Aorta (tissue), 5 donors: ENCODE data around the gene NUP42. TPM values are rescaled to one million over a fixed set of nuclear protein-coding genes. Genes with fewer than 3 reads are reported as not detected.
"Not testable (repeated sequence)": the region's sequence is repeated elsewhere in the genome, so short reads cannot be mapped to it uniquely, and the experiment has no call there.

Source experiments
- ATAC-seq: fragments of 200-7000 bp; cut with Tn5 transposase; one replicate; pipeline ENCODE4 v1.9.1; 2022; ENCODE audit warnings: moderate library complexity; ENCODE audit not compliant: low FRiP score
- DNase-seq, 2 donors: peaks; one replicate each; pipeline ENCODE4 v3.0.0-alpha.2; 2020
- H3K27ac ChIP-seq, 2 donors: one replicate each; pipeline ENCODE4 v1.5.1; 2013; ENCODE audit warnings: low read length in 2 of 2, mild to moderate bottlenecking in 2 of 2, moderate library complexity in 2 of 2, control low read depth in 1 of 2, inconsistent platforms in 1 of 2, low read depth in 1 of 2
- H3K27me3 ChIP-seq, 2 donors: one replicate each; pipeline ENCODE4 v1.6.1; 2013; ENCODE audit warnings: control low read depth in 1 of 2, low read length in 1 of 2, mild to moderate bottlenecking in 1 of 2, moderate library complexity in 1 of 2; ENCODE audit not compliant: insufficient read depth in 2 of 2, control insufficient read depth in 1 of 2
- H3K36me3 ChIP-seq, 2 donors: one replicate each; pipeline ENCODE4 v1.6.1; 2013; ENCODE audit warnings: control low read depth in 1 of 2, low read length in 1 of 2, mild to moderate bottlenecking in 1 of 2; ENCODE audit not compliant: insufficient read depth in 2 of 2, control insufficient read depth in 1 of 2
- H3K4me1 ChIP-seq, 2 donors: one replicate each; pipeline ENCODE4 v1.6.1; 2013; ENCODE audit warnings: low read length in 2 of 2, control low read depth in 1 of 2, mild to moderate bottlenecking in 1 of 2, moderate library complexity in 1 of 2; ENCODE audit not compliant: insufficient read depth in 2 of 2, control insufficient read depth in 1 of 2
- H3K4me3 ChIP-seq, 2 donors: one replicate each; pipeline ENCODE4 v1.5.1; 2013; ENCODE audit warnings: low read length in 2 of 2, control low read depth in 1 of 2, mild to moderate bottlenecking in 1 of 2
- H3K9me3 ChIP-seq: one replicate; pipeline ENCODE4 v1.6.1; 2013; ENCODE audit warnings: mild to moderate bottlenecking, low read length; ENCODE audit not compliant: control insufficient read depth
- WGBS, 2 donors: extraction: QIAGEN DNeasy Blood & Tissue Kit; methylation state at CpG; one replicate each; pipeline ENCODE4 v1.1.7; 2013; 5-methylcytosine and 5-hydroxymethylcytosine counted together
- intact Hi-C, 2 donors: fragments of 100-400 bp; cut with DNase I; formaldehyde crosslinking; loops; one replicate each; pipeline versions ENCODE4 v1.14.2 to v1.15.0; 2022
- polyA plus RNA-seq, 2 donors: library from polyadenylated mRNA; stranded (reverse); fragments of 200-250 nt; gene quantifications; one replicate each; pipeline ENCODE4 v1.2.3, GENCODE V29; 2013
- total RNA-seq, 2 donors: library from RNA; stranded (reverse); fragmentation: NEBNext Ultra II Directional; extraction: Animal tissue kit (Norgen Biotek cat#: 25700); gene quantifications; one replicate each; pipeline ENCODE4 v1.2.1, GENCODE V29; 2021
- donor health status: healthy with polysubstance abuse.
- donor health status: Bipolar disorder and iron deficiency.
- donor health status: DM: no; HTN: no; CAD: no.
- donor health status: DM: no; HTN: no; CAD: no.
- donor health status: DM: yes; HTN: yes; CAD: no.

NUP42 gene
- total and polyA plus RNA-seq, 4 donors = 21.2 to 34.9 (median 29.2) TPM

DNA sequence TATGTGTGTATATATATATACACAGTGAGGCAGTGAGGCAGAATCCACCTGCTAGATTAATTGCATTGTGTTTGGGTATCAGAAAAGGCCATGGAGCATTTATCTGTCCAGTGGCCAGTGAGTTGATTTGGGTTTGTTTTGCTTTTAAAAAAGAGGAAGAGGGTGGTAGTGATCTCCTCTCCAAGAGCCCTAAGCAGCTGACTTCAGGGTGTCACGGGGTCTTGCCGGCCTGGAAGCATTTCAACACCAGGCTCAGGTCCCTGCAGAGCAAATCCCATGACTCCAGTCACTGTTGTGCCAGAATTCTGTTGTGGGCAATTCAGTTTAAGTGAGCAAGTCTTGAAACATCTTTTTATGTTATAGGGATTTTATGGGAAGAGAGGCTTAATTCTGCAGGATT is 34.2 kb downstream of the NUP42 start:
- ATAC-seq (peak; percentile 29), DNase-seq (peak in 1 of 2 donors; percentile 87)
- Histone ChIP-seq H3K4me3 (no peak overlapping the region), H3K36me3 (no peaks in the 10 kb centered on the region), H3K27ac (no peak overlapping the region), H3K4me1 (no peaks in the 10 kb centered on the region), H3K27me3 (no peaks in the 10 kb centered on the region), H3K9me3 (no peaks in the 10 kb centered on the region)
- WGBS, 2 donors = 63 to 65% methylated on average over 2 of the region's 2 CpGs
- intact Hi-C loops = no loop called here

- WGBS, 2 donors = 51 to 53% methylated on average over 3 of the region's 3 CpGs
- no peak overlapping the region for H3K27ac ChIP-seq
- H3K9me3 ChIP-seq = no peaks in the 10 kb centered on the region
- H3K27me3 ChIP-seq = no peaks in the 10 kb centered on the region
- intact Hi-C loops = no loop called here
- H3K36me3 ChIP-seq = no peaks in the 10 kb centered on the region
- H3K4me1 ChIP-seq = no peaks in the 10 kb centered on the region
- no peak for ATAC-seq
- no peak for DNase-seq
- no peak overlapping the region for H3K4me3 ChIP-seq
These were observed 36.3 kb downstream of the NUP42 start for GRCh38 chr7:23218196-23218595.

- H3K27ac ChIP-seq = no peak overlapping the region
- H3K9me3 ChIP-seq = no peaks in the 10 kb centered on the region
- no peak for DNase-seq
- ATAC-seq = no peak
- 60 to 65% methylated on average over 10 of the region's 10 CpGs for WGBS, 2 donors
- H3K4me1 ChIP-seq = no peaks in the 10 kb centered on the region
- no peaks in the 10 kb centered on the region for H3K27me3 ChIP-seq
- H3K36me3 ChIP-seq = no peaks in the 10 kb centered on the region
- no peak overlapping the region for H3K4me3 ChIP-seq
- intact Hi-C loops = no loop called here
These were observed 39.0 kb downstream of the NUP42 start for GRCh38 chr7:23220690-23221305.

DNA sequence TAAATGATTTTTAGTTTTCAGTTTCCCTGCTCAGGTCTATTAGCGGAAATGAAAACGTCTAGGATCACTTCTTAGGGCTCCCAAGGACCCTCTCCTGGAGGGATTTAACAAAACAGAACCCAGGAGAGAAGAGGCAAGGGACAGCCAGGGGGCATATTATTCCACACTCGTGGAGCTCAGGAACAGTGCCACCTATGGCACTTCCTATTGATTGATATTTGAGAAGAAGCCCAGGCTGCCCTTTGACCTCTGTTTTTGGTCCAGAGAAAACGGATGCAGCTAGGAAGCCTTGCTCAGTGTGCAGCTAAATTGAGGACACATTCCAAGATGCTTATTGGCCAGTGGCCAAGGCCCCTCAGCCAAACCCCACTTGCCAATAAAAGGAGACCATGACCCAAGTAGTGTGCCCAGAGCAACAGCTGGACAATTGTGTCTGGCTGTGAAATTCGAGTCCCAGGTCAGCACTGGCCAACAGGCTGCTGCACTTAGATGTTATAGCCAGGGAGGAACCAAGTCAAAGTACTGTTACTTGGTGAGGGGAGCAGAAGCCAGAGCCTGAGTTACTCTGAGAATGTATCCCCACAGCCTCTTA is 40.7 kb downstream of the NUP42 start:
- Histone ChIP-seq H3K27me3 (no peaks in the 10 kb centered on the region), H3K36me3 (no peaks in the 10 kb centered on the region), H3K9me3 (no peaks in the 10 kb centered on the region), H3K27ac (no peak overlapping the region), H3K4me1 (no peaks in the 10 kb centered on the region), H3K4me3 (no peak overlapping the region)
- no peak for DNase-seq
- WGBS, 2 donors = 42 to 43% methylated on average over 5 of the region's 5 CpGs
- no peak for ATAC-seq
- intact Hi-C loops = no loop called here

DNA sequence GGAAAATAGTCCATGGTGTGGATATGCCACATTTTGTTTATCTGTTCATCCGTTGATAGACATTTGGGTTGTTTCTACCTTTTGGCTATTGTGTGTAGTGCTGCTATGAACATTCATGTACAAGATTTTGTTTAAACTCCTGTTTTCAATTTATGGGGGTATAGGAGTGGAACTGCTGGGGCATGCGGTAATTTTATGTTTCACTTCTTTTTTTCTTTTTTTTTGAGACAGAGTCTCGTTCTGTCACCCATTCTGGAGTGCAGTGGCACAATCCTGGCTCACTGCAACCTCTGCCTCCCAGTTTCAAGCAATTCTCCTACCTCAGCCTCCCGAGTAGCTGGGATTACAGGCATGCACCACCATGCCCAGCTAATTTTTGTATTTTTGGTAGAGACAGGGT is 42.5 kb downstream of the NUP42 start:
- not testable (repeated sequence) for H3K4me1 ChIP-seq, H3K9me3 ChIP-seq, H3K36me3 ChIP-seq

GRCh38 chr7:23226844-23227450 is 45.1 kb downstream of the NUP42 start:
- Histone ChIP-seq H3K4me3 (no peak overlapping the region), H3K27me3 (no peaks in the 10 kb centered on the region), H3K9me3 (peaks cover 2% of the 10 kb centered on the region), H3K36me3 (no peaks in the 10 kb centered on the region), H3K4me1 (no peaks in the 10 kb centered on the region), H3K27ac (no peak overlapping the region)
- intact Hi-C loops = no loop called here
- ATAC-seq (no peak), DNase-seq (no peak)
- 69 to 74% methylated on average over 4 of the region's 4 CpGs for WGBS, 2 donors

More for the DNA sequence above, 42.5 kb downstream of the NUP42 start:
- intact Hi-C loops, H3K27ac ChIP-seq, H3K27me3 ChIP-seq, ATAC-seq, DNase-seq, H3K4me3 ChIP-seq: not testable (repeated sequence)
- 88% methylated on average over 4 of the region's 4 CpGs for WGBS, 2 donors

DNA sequence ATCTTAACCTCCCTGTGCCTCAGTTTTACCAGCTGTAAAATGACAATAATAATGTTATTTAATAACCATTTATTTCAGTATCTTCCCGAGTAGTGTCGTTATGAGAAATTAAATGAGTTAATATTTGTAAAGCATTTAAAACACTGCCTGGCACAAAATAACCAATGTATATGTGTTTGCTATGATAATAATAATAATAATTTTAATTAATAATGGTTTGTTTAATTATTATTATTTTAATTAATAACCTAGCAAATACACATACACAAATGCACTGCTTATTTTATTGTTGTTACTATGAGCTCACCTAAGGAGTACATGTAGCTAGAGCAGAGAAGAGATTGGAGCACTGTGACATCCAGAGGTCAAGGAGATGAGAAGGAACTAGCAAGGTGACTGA is 46.6 kb downstream of the NUP42 start:
- intact Hi-C loops = no loop called here
- WGBS, 2 donors = 98% methylated on average over 2 of the region's 2 CpGs
- peaks cover 2% of the 10 kb centered on the region for H3K9me3 ChIP-seq
- no peak overlapping the region for H3K27ac ChIP-seq
- ATAC-seq (no peak), DNase-seq (no peak)
- H3K27me3 ChIP-seq = no peaks in the 10 kb centered on the region
- no peaks in the 10 kb centered on the region for H3K4me1 ChIP-seq
- no peak overlapping the region for H3K4me3 ChIP-seq
- no peaks in the 10 kb centered on the region for H3K36me3 ChIP-seq

- Histone ChIP-seq H3K36me3 (no peaks in the 10 kb centered on the region), H3K27me3 (no peaks in the 10 kb centered on the region), H3K9me3 (peaks cover 2% of the 10 kb centered on the region), H3K4me1 (no peaks in the 10 kb centered on the region), H3K27ac (no peak overlapping the region), H3K4me3 (no peak overlapping the region)
- intact Hi-C loops = no loop called here
- ATAC-seq (no peak), DNase-seq (no peak)
- WGBS, 2 donors = 62 to 64% methylated on average over 6 of the region's 6 CpGs
These were observed 48.8 kb downstream of the NUP42 start for GRCh38 chr7:23230641-23231101.

DNA sequence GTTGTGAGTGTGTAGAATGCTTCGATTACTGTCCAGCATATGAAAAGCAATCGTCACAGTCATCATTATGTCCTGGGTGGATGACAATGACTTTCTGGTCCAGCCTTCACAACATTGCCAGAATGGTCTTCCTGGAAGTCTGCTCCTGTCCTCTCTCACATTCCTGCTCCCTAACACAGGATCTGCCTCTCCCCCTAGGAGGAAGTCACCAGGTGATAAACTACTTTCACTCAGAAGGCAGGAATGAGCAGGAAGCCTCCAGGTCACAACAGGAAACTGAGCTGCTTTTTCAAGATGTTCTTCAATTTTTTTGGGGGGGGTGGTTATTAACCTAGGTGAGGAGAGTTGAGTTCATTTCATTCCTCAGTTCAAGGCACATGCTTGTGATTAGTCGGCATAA is 51.1 kb downstream of the NUP42 start:
- Histone ChIP-seq H3K9me3 (peaks cover 2% of the 10 kb centered on the region), H3K4me1 (no peaks in the 10 kb centered on the region), H3K27ac (no peak overlapping the region), H3K36me3 (no peaks in the 10 kb centered on the region), H3K27me3 (no peaks in the 10 kb centered on the region), H3K4me3 (no peak overlapping the region)
- WGBS, 2 donors = 88 to 91% methylated on average over 3 of the region's 3 CpGs
- DNase-seq = no peak
- intact Hi-C loops = no loop called here
- no peak for ATAC-seq
